H1 (cell line): ENCODE results near the gene POMT2. TPM values are rescaled to one million over a fixed set of nuclear protein-coding genes. Genes with fewer than 3 reads are reported as not detected.

Experiments used
- CTCF ChIA-PET: fragments of 300-600 bp; sonication (Branson Sonifier 250); formaldehyde crosslinking; loops from one replicate; lab custom pipeline; 2021; ENCODE audit not compliant: partially characterized antibody; lab: Charles Lee
- POLR2A ChIA-PET: fragments of 300-600 bp; sonication (Branson Sonifier 250); formaldehyde crosslinking; loops from one replicate; lab custom pipeline; 2021; ENCODE audit warnings: inconsistent platforms; ENCODE audit not compliant: partially characterized antibody; lab: Charles Lee
- DNase-seq, 2 experiments: peaks; one replicate each; pipeline versions ENCODE4 v3.0.0 to v3.0.0-alpha.2; 2010 to 2022; ENCODE audit warnings: low spot score in 2 of 2, low read depth in 1 of 2, mixed read lengths in 1 of 2
- FAIRE-seq: peaks from 2 replicates; lab custom pipeline; 2011; peaks lifted over from hg19 to GRCh38; lab: Jason Lieb, UNC
- H2AFZ ChIP-seq: 2 replicates; pipeline ENCODE4 v1.8.1; 2012; ENCODE audit warnings: low read length, inconsistent platforms
- H2AK5ac ChIP-seq: 2 replicates; pipeline ENCODE4 v1.6.1; 2013; ENCODE audit warnings: low read depth, low read length
- H2BK120ac ChIP-seq: replicated peaks from 2 replicates; pipeline ENCODE3; 2013; ENCODE audit warnings: low read depth, low read length, inconsistent platforms
- H2BK12ac ChIP-seq: 2 replicates; pipeline ENCODE4 v1.6.1; 2013; ENCODE audit warnings: low read depth, low read length
- H2BK15ac ChIP-seq: 2 replicates; pipeline ENCODE4 v1.6.1; 2013; ENCODE audit warnings: low read length
- H2BK20ac ChIP-seq: 2 replicates; pipeline ENCODE4 v1.6.1; 2013; ENCODE audit warnings: low read length
- H2BK5ac ChIP-seq: 2 replicates; pipeline ENCODE4 v1.6.1; 2013; ENCODE audit warnings: low read depth, low read length
- H3K14ac ChIP-seq: 2 replicates; pipeline ENCODE4 v1.6.1; 2013; ENCODE audit warnings: inconsistent platforms; ENCODE audit not compliant: insufficient read length
- H3K18ac ChIP-seq: 2 replicates; pipeline ENCODE4 v1.6.1; 2013; ENCODE audit warnings: low read length; ENCODE audit errors: extremely low read depth
- H3K23ac ChIP-seq: 2 replicates; pipeline ENCODE4 v1.6.1; 2013; ENCODE audit warnings: inconsistent platforms; ENCODE audit not compliant: insufficient read length
- H3K23me2 ChIP-seq: 2 replicates; pipeline ENCODE4 v1.6.1; 2013; ENCODE audit warnings: low read depth, low read length
- H3K27ac ChIP-seq: 2 replicates; pipeline ENCODE4 v1.6.1; 2011; ENCODE audit warnings: low read depth, low read length, inconsistent platforms
- H3K27me3 ChIP-seq, 4 experiments: replicated peaks in 1 of 4; 1 replicate in 1 of 4; 2 replicates in 3 of 4; pipeline versions ENCODE4 v1.6.1 to v1.8.1; 2011 to 2013; ENCODE audit warnings: low read length in 3 of 4, mild to moderate bottlenecking in 3 of 4, inconsistent platforms in 2 of 4, mixed read lengths in 2 of 4, moderate library complexity in 1 of 4; ENCODE audit not compliant: control insufficient read depth in 3 of 4, insufficient read depth in 3 of 4; ENCODE audit errors: extremely low read depth in 1 of 4
- H3K36me3 ChIP-seq, 4 experiments: 2 replicates each; pipeline versions ENCODE4 v1.6.1 to v1.8.1; 2011 to 2013; ENCODE audit warnings: mild to moderate bottlenecking in 4 of 4, low read length in 3 of 4, moderate library complexity in 2 of 4, control low read depth in 1 of 4, inconsistent platforms in 1 of 4; ENCODE audit not compliant: insufficient read depth in 4 of 4, control insufficient read depth in 2 of 4
- H3K4ac ChIP-seq: replicated peaks from 2 replicates; pipeline ENCODE3; 2013; ENCODE audit warnings: low read length, low read depth, mixed read lengths, inconsistent platforms; ENCODE audit not compliant: insufficient read length
- H3K4me1 ChIP-seq, 4 experiments: replicated peaks in 1 of 4; 1 replicate in 1 of 4; 2 replicates in 3 of 4; pipeline versions ENCODE4 v1.6.1 to v1.8.1; 2011 to 2013; ENCODE audit warnings: low read length in 3 of 4, inconsistent platforms in 2 of 4, mixed read lengths in 1 of 4; ENCODE audit not compliant: insufficient read depth in 4 of 4, control insufficient read depth in 3 of 4
- H3K4me2 ChIP-seq, 2 experiments: 2 replicates each; pipeline versions ENCODE4 v1.6.1 to v1.8.1; 2011 to 2013; ENCODE audit warnings: low read depth in 2 of 2, low read length in 2 of 2, control low read depth in 1 of 2, inconsistent platforms in 1 of 2, mild to moderate bottlenecking in 1 of 2; ENCODE audit not compliant: insufficient read depth in 1 of 2
- H3K4me3 ChIP-seq, 4 experiments: fragments of 200-600, 300-600 bp in 1 of 4; sonication (generic), shearing (Covaris generic), sonication (Bioruptor Twin) in 1 of 4; 2 replicates each; pipeline versions ENCODE4 v1.5.1 to v1.8.1; 2011 to 2016; ENCODE audit warnings: low read length in 4 of 4, low read depth in 3 of 4, control low read depth in 2 of 4, inconsistent platforms in 2 of 4, mild to moderate bottlenecking in 2 of 4, mixed read lengths in 1 of 4, moderate library complexity in 1 of 4; ENCODE audit not compliant: insufficient read depth in 2 of 4; ENCODE audit errors: extremely low read depth in 1 of 4
- H3K56ac ChIP-seq: replicated peaks from 2 replicates; pipeline ENCODE3; 2013; ENCODE audit warnings: low read depth, mild to moderate bottlenecking, mixed read lengths, low read length, inconsistent platforms; ENCODE audit not compliant: insufficient read length
- H3K79me1 ChIP-seq: 2 replicates; pipeline ENCODE4 v1.6.1; 2013; ENCODE audit warnings: low read depth, low read length, control low read depth
- H3K79me2 ChIP-seq, 2 experiments: 2 replicates each; pipeline versions ENCODE4 v1.6.1 to v1.8.1; 2012 to 2013; ENCODE audit warnings: low read length in 2 of 2, mild to moderate bottlenecking in 2 of 2, inconsistent platforms in 1 of 2; ENCODE audit not compliant: insufficient read depth in 2 of 2, control insufficient read depth in 1 of 2
- H3K9ac ChIP-seq, 4 experiments: replicated peaks in 1 of 4; 1 replicate in 1 of 4; 2 replicates in 3 of 4; pipeline versions ENCODE4 v1.6.1 to v1.8.1; 2011 to 2013; ENCODE audit warnings: low read depth in 3 of 4, low read length in 3 of 4, control low read depth in 2 of 4, mild to moderate bottlenecking in 2 of 4, moderate library complexity in 2 of 4, inconsistent platforms in 1 of 4; ENCODE audit errors: extremely low read depth in 1 of 4
- H3K9me3 ChIP-seq, 2 experiments: 2 replicates each; pipeline versions ENCODE4 v1.6.1 to v1.8.1; 2012 to 2013; ENCODE audit warnings: mild to moderate bottlenecking in 2 of 2, moderate library complexity in 2 of 2, control low read depth in 1 of 2, inconsistent platforms in 1 of 2, low read depth in 1 of 2, low read length in 1 of 2, mixed read lengths in 1 of 2; ENCODE audit not compliant: insufficient read depth in 2 of 2
- H4K20me1 ChIP-seq, 2 experiments: replicated peaks in 1 of 2; 2 replicates each; pipeline versions ENCODE3 to v1.8.1; 2011 to 2013; ENCODE audit warnings: inconsistent platforms in 2 of 2, low read length in 2 of 2, mild to moderate bottlenecking in 1 of 2; ENCODE audit not compliant: insufficient read depth in 2 of 2, control insufficient read depth in 1 of 2
- H4K5ac ChIP-seq: 2 replicates; pipeline ENCODE4 v1.6.1; 2013; ENCODE audit warnings: low read length, low read depth, mixed read lengths, inconsistent platforms; ENCODE audit not compliant: insufficient read length
- H4K8ac ChIP-seq: 2 replicates; pipeline ENCODE4 v1.8.0; 2013; ENCODE audit warnings: mild to moderate bottlenecking, moderate library complexity, low read length, inconsistent platforms; ENCODE audit not compliant: insufficient read depth; ENCODE audit errors: extremely low read depth
- H4K91ac ChIP-seq: replicated peaks from 2 replicates; pipeline ENCODE3; 2013; ENCODE audit warnings: low read length, mixed read lengths, inconsistent platforms; ENCODE audit not compliant: insufficient read length
- BACH1 ChIP-seq: IDR thresholded peaks from 2 replicates; pipeline ENCODE4 v1.6.1; 2012; ENCODE audit warnings: low read length, improper control_type of control experiment
- BRCA1 ChIP-seq: IDR thresholded peaks from 2 replicates; pipeline ENCODE4 v1.6.1; 2012; ENCODE audit warnings: low read depth, low read length, improper control_type of control experiment
- HDAC6 ChIP-seq: IDR thresholded peaks from one replicate; pipeline ENCODE4 v1.7.1; 2012; ENCODE audit warnings: low read depth, mild to moderate bottlenecking, inconsistent platforms, low read length, moderate library complexity
- JUN ChIP-seq: IDR thresholded peaks from 2 replicates; pipeline ENCODE4 v1.6.1; 2011; ENCODE audit warnings: low read depth, mild to moderate bottlenecking, improper control_type of control experiment, low read length
- JUND ChIP-seq: IDR thresholded peaks from 2 replicates; pipeline ENCODE4 v1.6.1; 2011; ENCODE audit warnings: mild to moderate bottlenecking, improper control_type of control experiment, low read length
- POLR2A ChIP-seq, 2 experiments: IDR thresholded peaks; 1 replicate in 1 of 2; 2 replicates in 1 of 2; pipeline ENCODE4 v1.6.1; 2011; ENCODE audit warnings: low read depth in 2 of 2, low read length in 2 of 2, mild to moderate bottlenecking in 2 of 2; ENCODE audit errors: control extremely low read depth in 1 of 2
- RAD21 ChIP-seq, 2 experiments: IDR thresholded peaks in 1 of 2; conservative IDR thresholded peaks in 1 of 2; 2 replicates each; pipeline ENCODE4 v1.6.1; 2011; ENCODE audit warnings: low read depth in 2 of 2, low read length in 2 of 2, improper control_type of control experiment in 1 of 2, inconsistent platforms in 1 of 2, mild to moderate bottlenecking in 1 of 2, moderate library complexity in 1 of 2
- SAP30 ChIP-seq: fragments of 300-600 bp; sonication (generic); IDR thresholded peaks from 2 replicates; pipeline ENCODE4 v1.7.1; 2012; ENCODE audit warnings: low read length, moderate library complexity, mild to moderate bottlenecking, inconsistent platforms; ENCODE audit not compliant: insufficient read depth, insufficient replicate concordance
- SIN3A ChIP-seq, 2 experiments: IDR thresholded peaks in 1 of 2; conservative IDR thresholded peaks in 1 of 2; 2 replicates each; pipeline ENCODE4 v1.6.1; 2011 to 2012; ENCODE audit warnings: low read length in 2 of 2, improper control_type of control experiment in 1 of 2, low read depth in 1 of 2, mild to moderate bottlenecking in 1 of 2
- SRF ChIP-seq: IDR thresholded peaks from 2 replicates; pipeline ENCODE4 v1.6.1; 2011; ENCODE audit warnings: mild to moderate bottlenecking, low read depth, low read length, moderate library complexity
- TAF1 ChIP-seq: IDR thresholded peaks from 2 replicates; pipeline ENCODE4 v1.6.1; 2011; ENCODE audit warnings: mild to moderate bottlenecking, low read depth, low read length
- TBP ChIP-seq: IDR thresholded peaks from 2 replicates; pipeline ENCODE4 v1.6.1; 2011; ENCODE audit warnings: low read depth, low read length, improper control_type of control experiment
- TEAD4 ChIP-seq: IDR thresholded peaks from 2 replicates; pipeline ENCODE4 v1.6.1; 2012; ENCODE audit warnings: low read depth, low read length, inconsistent platforms, mixed read lengths
- ZNF274 ChIP-seq: IDR thresholded peaks from 2 replicates; pipeline ENCODE4 v1.7.0; 2012; ENCODE audit warnings: low read length, borderline replicate concordance; ENCODE audit errors: extremely low read depth
- WGBS, 2 experiments: shearing (Covaris generic) in 1 of 2; methylation state at CpG; one replicate each; pipeline versions ENCODE4 v1.1.6 to v1.1.7; 2013 to 2015; ENCODE audit warnings: low lambda C conversion rate in 2 of 2, mixed read lengths in 2 of 2, inconsistent platforms in 1 of 2, low coverage in 1 of 2, missing lambda C conversion rate in 1 of 2; ENCODE audit not compliant: insufficient replicate concordance in 2 of 2, insufficient coverage in 1 of 2, insufficient read length in 1 of 2; ENCODE audit errors: extremely low coverage in 1 of 2, missing lambda C conversion rate in 1 of 2; 5-methylcytosine and 5-hydroxymethylcytosine counted together
- polyA plus RNA-seq, 7 experiments: library from polyadenylated mRNA; depleted of rRNA in 3 of 7; stranded (reverse) in 5 of 7; unstranded in 2 of 7; fragments of >200 nt in 5 of 7; fragments of 200-250 nt in 2 of 7; gene quantifications; 1 replicate in 5 of 7; 2 replicates in 1 of 7; 4 replicates in 1 of 7; pipeline versions ENCODE4 v1.2.1 to v1.2.3, GENCODE V29; 2011 to 2013; ENCODE audit warnings: missing spikeins in 2 of 7, mixed read lengths in 2 of 7
- total RNA-seq: library from RNA; stranded (reverse); fragmentation: NEBNext Ultra II Directional; extraction: Animal tissue kit (Norgen Biotek cat#: 25700); gene quantifications from 2 replicates; pipeline ENCODE4 v1.2.1, GENCODE V29; 2021

The POMT2 gene
- total and polyA plus RNA-seq, 2 of the 8 experiments (the other 6 are each of a cell fraction or from before 2014, with no cell fraction given) = 20.8 to 44.9 TPM

- WGBS, 2 experiments = 88% methylated on average over 4 of the region's 4 CpGs; no CpG with 5 or more reads in 1 of the 2 experiments
- H3K23me2 ChIP-seq = peaks cover 5% of the 10 kb centered on the region
- no peak overlapping the region for H3K14ac ChIP-seq
- ChIA-PET POLR2A (interaction anchor here (1.6 kb wide), 1 partner anchor 11 kb away, joined by 3 read pairs; no protein-coding TSS in a partner anchor), CTCF (interaction anchor here (5.3 kb wide), 1 partner anchor 8 kb away, joined by 40 read pairs; no protein-coding TSS in a partner anchor)
- peaks cover 0 to 12% of the 10 kb centered on the region in 2 experiments; a peak in 2 of 4 replicates for H3K79me2 ChIP-seq
- H3K18ac ChIP-seq = no peak overlapping the region
- H2AFZ ChIP-seq = no peak overlapping the region
- no peak overlapping the region for H4K8ac ChIP-seq
- H3K27me3 ChIP-seq = no peaks in the 10 kb centered on the region
- no peaks in the 10 kb centered on the region for H3K36me3 ChIP-seq
- no peak overlapping the region for H4K5ac ChIP-seq
- H3K79me1 ChIP-seq = 0 out of 2 replicates have a peak, but pooled peaks cover 4% of the 10 kb centered on the region
- no peaks in the 10 kb centered on the region for H4K20me1 ChIP-seq
- no peak overlapping the region for H2AK5ac ChIP-seq
- H2BK20ac ChIP-seq = no peak overlapping the region
- H3K4me2 ChIP-seq = no peak overlapping the region
- no peak overlapping the region for H2BK15ac ChIP-seq
- no peak overlapping the region for H3K56ac ChIP-seq
- H3K4me3 ChIP-seq = no peak overlapping the region
- H2BK12ac ChIP-seq = no peak overlapping the region
- DNase-seq = no peak
- H3K4ac ChIP-seq = no peak overlapping the region
- no peak overlapping the region for H3K9ac ChIP-seq
- H3K27ac ChIP-seq = no peak overlapping the region
- no peak overlapping the region for H2BK120ac ChIP-seq
- no peaks in the 10 kb centered on the region for H3K9me3 ChIP-seq
- H3K23ac ChIP-seq = no peak overlapping the region
- FAIRE-seq = no peak
- H4K91ac ChIP-seq = no peak overlapping the region
- no peak overlapping the region for H2BK5ac ChIP-seq
- H3K4me1 ChIP-seq = peaks cover 4 to 18% (median 8%) of the 10 kb centered on the region in 4 experiments; a peak in 6 of 7 replicates
- TF ChIP-seq JUN = no peak
- no peak for TF ChIP-seq SRF
- no peak for TF ChIP-seq RAD21 (IDR thresholded peaks at IDR 0.05 in 1 of 2, conservative IDR thresholded peaks at IDR 0.05 in 1 of 2; ENCODE audit: low read depth in 2 of 2, low read length in 2 of 2)
- no peak for TF ChIP-seq HDAC6
- no peak for TF ChIP-seq SIN3A (conservative IDR thresholded peaks at IDR 0.05 in 1 of 2, IDR thresholded peaks at IDR 0.05 in 1 of 2; ENCODE audit: low read depth in 1 of 2, low read length in 2 of 2)
- no peak for TF ChIP-seq JUND
- no peak for TF ChIP-seq BRCA1
- no peak for TF ChIP-seq TBP
- TF ChIP-seq ZNF274 = no peak
- TF ChIP-seq SAP30 = no peak
- TF ChIP-seq TEAD4 = no peak
- TF ChIP-seq POLR2A (IDR thresholded peaks at IDR 0.05; ENCODE audit: control extremely low read depth in 1 of 2, low read depth in 2 of 2, low read length in 2 of 2) = no peak
- no peak for TF ChIP-seq TAF1
- no peak for TF ChIP-seq BACH1
Measured at GRCh38 chr14:77323571-77323970, 2.9 kb upstream of the POMT2 start.
